ENCODE results near the gene ASTL. TPM values are rescaled to one million over a fixed set of nuclear protein-coding genes. Genes with fewer than 3 reads are reported as not detected.

Gene ASTL
- total RNA-seq, 4 donors from 2014 or later = not detected

GRCh38 chr2:96152304-96153161, 14.2 kb upstream of the ASTL start:
- no peak overlapping the region for H3K27ac ChIP-seq
- no peak overlapping the region for H3K4me3 ChIP-seq
- DNase-seq = no peak
- H3K9me3 ChIP-seq = no peaks in the 10 kb centered on the region
- no peaks in the 10 kb centered on the region for H3K36me3 ChIP-seq
- no peak for TF ChIP-seq CTCF (IDR thresholded peaks at IDR 0.05)
- no peak for TF ChIP-seq POLR2A (IDR thresholded peaks at IDR 0.05)
- H3K4me1 ChIP-seq = no peaks in the 10 kb centered on the region
- no peaks in the 10 kb centered on the region for H3K27me3 ChIP-seq
- intact Hi-C loops (cut with DNase I; ENCODE audit: low total_unique reads) = no loop called here

GRCh38 chr2:96151595-96152303, 13.4 kb upstream of the ASTL start:
- Histone ChIP-seq H3K36me3 (no peaks in the 10 kb centered on the region), H3K4me3 (no peak overlapping the region), H3K4me1 (no peaks in the 10 kb centered on the region), H3K9me3 (no peaks in the 10 kb centered on the region), H3K27ac (no peak overlapping the region), H3K27me3 (no peaks in the 10 kb centered on the region)
- TF ChIP-seq POLR2A (IDR thresholded peaks at IDR 0.05) = no peak
- TF ChIP-seq CTCF (IDR thresholded peaks at IDR 0.05) = no peak
- intact Hi-C loops (cut with DNase I; ENCODE audit: low total_unique reads) = no loop called here
- DNase-seq = no peak

- intact Hi-C loops (cut with DNase I; ENCODE audit: low total_unique reads) = no loop called here
- DNase-seq = no peak
- H3K27me3 ChIP-seq = no peaks in the 10 kb centered on the region
- H3K4me3 ChIP-seq = no peak overlapping the region
- TF ChIP-seq POLR2A (IDR thresholded peaks at IDR 0.05) (no peak), CTCF (IDR thresholded peaks at IDR 0.05) (no peak)
- no peaks in the 10 kb centered on the region for H3K9me3 ChIP-seq
- H3K4me1 ChIP-seq = no peaks in the 10 kb centered on the region
- no peaks in the 10 kb centered on the region for H3K36me3 ChIP-seq
- no peak overlapping the region for H3K27ac ChIP-seq
Measured at GRCh38 chr2:96150791-96151594, 12.7 kb upstream of the ASTL start.

GRCh38 chr2:96150007-96150640, 11.8 kb upstream of the ASTL start:
- H3K4me3 ChIP-seq = no peak overlapping the region
- peak in 1 of 2 donors; percentile 8 for DNase-seq
- no peak for TF ChIP-seq CTCF (IDR thresholded peaks at IDR 0.05)
- TF ChIP-seq POLR2A (IDR thresholded peaks at IDR 0.05) = no peak
- intact Hi-C loops (cut with DNase I; ENCODE audit: low total_unique reads) = no loop called here
- H3K36me3 ChIP-seq = no peaks in the 10 kb centered on the region
- no peaks in the 10 kb centered on the region for H3K9me3 ChIP-seq
- H3K4me1 ChIP-seq = no peaks in the 10 kb centered on the region
- H3K27me3 ChIP-seq = no peaks in the 10 kb centered on the region
- H3K27ac ChIP-seq = no peak overlapping the region

Measured in uterus (tissue), 4 donors.